PFSK-1 (cell line): Measurements from ENCODE around the gene TNS3.

ENCODE experiments used
- FOXP2 ChIP-seq: optimal IDR thresholded peaks from 2 replicates; pipeline ENCODE3; 2011; ENCODE audit warnings: borderline replicate concordance, control low read depth, inconsistent platforms; ENCODE audit not compliant: insufficient read depth; ENCODE audit errors: extremely low read length, extremely low read depth
- POLR2AphosphoS5 ChIP-seq: IDR thresholded peaks from 2 replicates; pipeline ENCODE4 v1.6.1; 2012; ENCODE audit warnings: low read depth, mild to moderate bottlenecking, control low read depth, low read length, moderate library complexity
- REST ChIP-seq, 2 experiments: IDR thresholded peaks; 2 replicates each; pipeline versions ENCODE4 v1.6.1 to v1.8.0; 2011 to 2012; ENCODE audit warnings: low read depth in 2 of 2, low read length in 2 of 2, control low read depth in 1 of 2, inconsistent platforms in 1 of 2, mild to moderate bottlenecking in 1 of 2, moderate library complexity in 1 of 2; ENCODE audit not compliant: insufficient read depth in 1 of 2
- SIN3A ChIP-seq: IDR thresholded peaks from 2 replicates; pipeline ENCODE4 v1.6.1; 2012; ENCODE audit warnings: mild to moderate bottlenecking, low read length, moderate library complexity, borderline replicate concordance; ENCODE audit not compliant: insufficient read depth
- TAF1 ChIP-seq: IDR thresholded peaks from 2 replicates; pipeline ENCODE4 v1.6.1; 2012; ENCODE audit warnings: low read length, control low read depth, borderline replicate concordance; ENCODE audit not compliant: insufficient read depth

TNS3 gene

GRCh38 chr7:47556511-47557180 lies 25.3 kb downstream of the TNS3 start:
- TF ChIP-seq SIN3A, result no peak
- no peak for TF ChIP-seq POLR2AphosphoS5
- no peak for TF ChIP-seq TAF1
- no peak for TF ChIP-seq REST (IDR thresholded peaks at IDR 0.05; ENCODE audit: insufficient read depth in 1 of 2, low read depth in 2 of 2, low read length in 2 of 2)
- no peak for TF ChIP-seq FOXP2

GRCh38 chr7:47553309-47553708 lies 28.6 kb downstream of the TNS3 start:
- TF ChIP-seq TAF1, result no peak
- no peak for TF ChIP-seq POLR2AphosphoS5
- TF ChIP-seq SIN3A, result no peak
- TF ChIP-seq REST (IDR thresholded peaks at IDR 0.05; ENCODE audit: insufficient read depth in 1 of 2, low read depth in 2 of 2, low read length in 2 of 2), result no peak
- no peak for TF ChIP-seq FOXP2

- TF ChIP-seq SIN3A (no peak), FOXP2 (no peak), POLR2AphosphoS5 (no peak), TAF1 (no peak), REST (IDR thresholded peaks at IDR 0.05; ENCODE audit: insufficient read depth in 1 of 2, low read depth in 2 of 2, low read length in 2 of 2) (no peak)
Observed at GRCh38 chr7:47552621-47553020, 29.3 kb downstream of the TNS3 start.

- no peak for TF ChIP-seq POLR2AphosphoS5
- TF ChIP-seq SIN3A, result no peak
- TF ChIP-seq TAF1, result no peak
- no peak for TF ChIP-seq FOXP2
- no peak for TF ChIP-seq REST (IDR thresholded peaks at IDR 0.05; ENCODE audit: insufficient read depth in 1 of 2, low read depth in 2 of 2, low read length in 2 of 2)
Observed at GRCh38 chr7:47551668-47552440, 30.1 kb downstream of the TNS3 start.
